ENCODE results near the gene FRYL. TPM values are rescaled to one million over a fixed set of nuclear protein-coding genes. Genes with fewer than 3 reads are reported as not detected.

The FRYL gene
- polyA plus RNA-seq, 3 donors, result 10.8 to 15.8 (median 14.4) TPM

DNA sequence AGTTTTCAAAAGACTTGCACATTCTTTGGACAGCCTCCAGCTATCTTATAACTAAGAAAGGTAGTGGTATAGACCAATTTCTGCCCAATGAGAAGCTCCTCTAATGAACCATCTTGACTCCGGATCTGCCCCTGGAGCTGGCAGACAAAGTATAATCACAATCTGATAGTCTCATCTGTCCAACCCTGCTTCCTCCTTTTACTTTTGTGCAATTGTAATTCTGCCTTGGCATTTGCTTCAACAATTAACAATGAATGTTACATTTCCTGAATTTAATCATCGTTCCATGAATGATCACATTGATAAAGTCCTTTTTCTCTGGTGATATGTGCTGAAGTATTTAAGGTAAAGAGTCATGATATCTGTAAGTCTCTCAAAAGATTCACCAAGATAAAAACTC, 27.8 kb downstream of the FRYL start:
- no peak overlapping the region for H3K4me2 ChIP-seq (replicated peaks; ENCODE audit: extremely low read depth, low read length, poor library complexity, severe bottlenecking)
- peaks cover 99% of the 10 kb centered on the region for H4K20me1 ChIP-seq (ENCODE audit: insufficient read depth, low read length)
- no peaks in the 10 kb centered on the region for H3K27me3 ChIP-seq (ENCODE audit: control insufficient read depth in 2 of 2, insufficient read depth in 2 of 2, low read length in 2 of 2)
- Mint-ChIP-seq H3K36me3 (no peaks in the 10 kb centered on the region), H3K4me3 (no peak overlapping the region), H3K4me1 (peaks cover 30% of the 10 kb centered on the region), H3K27ac (peak overlapping the region in 5 of 7 donors; percentile 8 to 44 (median 41)), H3K27me3 (ENCODE audit: low read depth in 3 of 3) (no peaks in the 10 kb centered on the region), H3K9me3 (no peaks in the 10 kb centered on the region)
- H3K9ac ChIP-seq (ENCODE audit: insufficient read depth, low read length, poor library complexity, severe bottlenecking), result no peak overlapping the region
- H3K9me3 ChIP-seq (replicated peaks in 1 of 2; ENCODE audit: control insufficient read depth in 1 of 2, insufficient read depth in 1 of 2, low read length in 2 of 2), result no peaks in the 10 kb centered on the region
- TF ChIP-seq CTCF (IDR thresholded peaks at IDR 0.05), result no peak
- no peak overlapping the region for H3K27ac ChIP-seq (ENCODE audit: low read depth in 1 of 2, low read length in 2 of 2)
- no peak overlapping the region for H2AFZ ChIP-seq (ENCODE audit: insufficient read depth, low read depth, low read length, poor library complexity, severe bottlenecking)
- peaks cover 7 to 11% of the 10 kb centered on the region in 2 donors for H3K4me1 ChIP-seq (ENCODE audit: control insufficient read depth in 1 of 2, insufficient read depth in 2 of 2, low read length in 2 of 2)
- H3K79me2 ChIP-seq (ENCODE audit: insufficient read depth, low read length), result peaks cover 99% of the 10 kb centered on the region
- WGBS (ENCODE audit: insufficient coverage), result 0% methylated on average over 1 of the region's 2 CpGs
- no peak overlapping the region for H3K4me3 ChIP-seq (replicated peaks in 1 of 3; ENCODE audit: low read depth in 2 of 3, low read length in 3 of 3)
- no peak for DNase-seq
- H3K36me3 ChIP-seq (replicated peaks in 1 of 2; ENCODE audit: control insufficient read depth in 1 of 2, insufficient read depth in 2 of 2, low read length in 2 of 2), result no peaks in the 10 kb centered on the region
- intact Hi-C loops (cut with micrococcal nuclease), result no loop called here

- H3K27ac Mint-ChIP-seq, result no peak overlapping the region
- no peak overlapping the region for H3K4me3 Mint-ChIP-seq
- intact Hi-C loops (cut with micrococcal nuclease), result no loop called here
- no peak for DNase-seq
- H3K36me3 Mint-ChIP-seq, result peaks cover 0 to 3% of the 10 kb centered on the region in 2 donors
- peaks cover 24% of the 10 kb centered on the region for H3K4me1 Mint-ChIP-seq
- H3K4me1 ChIP-seq (ENCODE audit: control insufficient read depth in 1 of 2, insufficient read depth in 2 of 2, low read length in 2 of 2), result peaks cover 7 to 11% of the 10 kb centered on the region in 2 donors
- H3K27me3 Mint-ChIP-seq (ENCODE audit: low read depth in 3 of 3), result no peaks in the 10 kb centered on the region
- no peak overlapping the region for H3K27ac ChIP-seq (ENCODE audit: low read depth in 1 of 2, low read length in 2 of 2)
- no peak overlapping the region for H2AFZ ChIP-seq (ENCODE audit: insufficient read depth, low read depth, low read length, poor library complexity, severe bottlenecking)
- H3K4me2 ChIP-seq (replicated peaks; ENCODE audit: extremely low read depth, low read length, poor library complexity, severe bottlenecking), result no peak overlapping the region
- H4K20me1 ChIP-seq (ENCODE audit: insufficient read depth, low read length), result peaks cover 94% of the 10 kb centered on the region
- no peaks in the 10 kb centered on the region for H3K27me3 ChIP-seq (ENCODE audit: control insufficient read depth in 2 of 2, insufficient read depth in 2 of 2, low read length in 2 of 2)
- H3K9me3 ChIP-seq (replicated peaks in 1 of 2; ENCODE audit: control insufficient read depth in 1 of 2, insufficient read depth in 1 of 2, low read length in 2 of 2), result no peaks in the 10 kb centered on the region
- H3K79me2 ChIP-seq (ENCODE audit: insufficient read depth, low read length), result peaks cover 95% of the 10 kb centered on the region
- TF ChIP-seq CTCF (IDR thresholded peaks at IDR 0.05), result no peak
- peaks cover 0 to 2% (median 0%) of the 10 kb centered on the region in 7 donors for H3K9me3 Mint-ChIP-seq
- 97% methylated on average over 10 of the region's 11 CpGs for WGBS (ENCODE audit: insufficient coverage)
- H3K4me3 ChIP-seq (replicated peaks in 1 of 3; ENCODE audit: low read depth in 2 of 3, low read length in 3 of 3), result no peak overlapping the region
- no peak overlapping the region for H3K9ac ChIP-seq (ENCODE audit: insufficient read depth, low read length, poor library complexity, severe bottlenecking)
- H3K36me3 ChIP-seq (replicated peaks in 1 of 2; ENCODE audit: control insufficient read depth in 1 of 2, insufficient read depth in 2 of 2, low read length in 2 of 2), result no peaks in the 10 kb centered on the region
These were observed 31.0 kb downstream of the FRYL start for GRCh38 chr4:48748949-48749596.

Data from CD14-positive monocyte (primary cell).